NCI-H524 treated with DMSO at 0.1 percent for 48 hours (cell line): ENCODE results near the gene MBTD1.
"Not testable (repeated sequence)": the region's sequence is repeated elsewhere in the genome, so short reads cannot be mapped to it uniquely, and the experiment has no call there.

ENCODE experiments used
- DNase-seq: peaks from one replicate; lab custom pipeline; 2025; lab: John Stamatoyannopoulos, UW

The MBTD1 gene

DNA sequence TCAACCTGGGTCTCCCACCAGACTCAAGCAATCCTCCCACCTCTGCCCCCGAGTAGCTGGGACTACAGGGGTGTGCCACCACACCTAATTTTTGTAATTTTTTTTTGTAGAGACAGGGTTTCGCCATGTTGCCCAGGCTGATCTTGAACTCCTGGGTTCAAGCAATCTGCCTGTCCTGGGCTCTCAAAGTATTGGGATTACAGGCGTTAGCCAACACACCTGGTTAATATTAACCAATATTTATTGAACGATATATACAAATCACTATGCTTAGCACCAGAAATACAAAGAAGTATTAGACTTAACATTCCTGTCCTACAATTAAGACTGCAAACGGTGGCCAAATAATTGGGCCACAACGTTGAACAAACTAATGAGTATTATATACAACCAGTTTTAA, 4.2 kb downstream of the MBTD1 start:
- no peak for DNase-seq

DNA sequence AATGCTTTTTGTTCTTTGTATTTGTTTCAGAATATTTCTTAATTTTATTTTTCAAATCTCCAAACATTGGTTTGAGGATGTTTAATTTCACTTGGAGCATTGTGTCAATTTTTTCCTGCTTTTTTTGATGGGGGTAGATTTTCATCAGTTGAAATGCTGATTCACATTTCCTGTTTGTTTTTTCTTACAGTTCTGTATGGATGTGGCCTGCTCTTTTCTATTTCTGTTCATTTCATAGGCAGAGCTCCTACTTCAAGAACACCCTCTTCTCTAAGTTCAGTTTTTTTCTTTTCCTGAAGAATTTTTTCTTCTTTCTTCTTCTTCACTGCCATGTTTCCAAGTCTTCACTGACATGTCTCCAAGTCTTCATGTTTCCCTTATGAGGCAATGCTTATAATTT, 8.8 kb downstream of the MBTD1 start:
- no peak for DNase-seq

DNA sequence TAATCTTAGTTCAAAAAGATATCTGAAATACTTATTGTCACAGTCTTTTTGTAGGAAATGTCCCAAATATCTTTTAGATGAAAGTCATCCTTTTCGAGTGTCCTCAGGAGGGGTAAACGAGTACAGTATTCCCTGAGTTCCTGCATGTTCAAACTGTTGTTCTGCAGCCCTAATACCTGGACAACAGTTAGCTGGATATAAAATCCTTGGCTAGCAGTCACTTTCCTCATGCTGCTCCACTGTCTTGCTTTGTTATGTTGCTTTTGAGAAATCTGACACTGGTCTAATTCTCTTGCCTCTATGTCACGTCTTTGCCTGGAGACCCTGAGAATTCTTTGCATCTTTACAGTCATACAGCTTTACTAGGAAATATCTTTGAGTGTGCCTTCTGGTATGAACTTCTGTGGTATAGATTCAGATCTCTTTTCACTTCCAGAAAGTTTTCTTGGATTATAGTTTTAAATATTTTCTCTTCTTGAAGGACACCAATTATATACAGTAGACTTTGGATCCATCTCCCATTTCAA, 9.5 kb downstream of the MBTD1 start:
- DNase-seq = no peak

DNA sequence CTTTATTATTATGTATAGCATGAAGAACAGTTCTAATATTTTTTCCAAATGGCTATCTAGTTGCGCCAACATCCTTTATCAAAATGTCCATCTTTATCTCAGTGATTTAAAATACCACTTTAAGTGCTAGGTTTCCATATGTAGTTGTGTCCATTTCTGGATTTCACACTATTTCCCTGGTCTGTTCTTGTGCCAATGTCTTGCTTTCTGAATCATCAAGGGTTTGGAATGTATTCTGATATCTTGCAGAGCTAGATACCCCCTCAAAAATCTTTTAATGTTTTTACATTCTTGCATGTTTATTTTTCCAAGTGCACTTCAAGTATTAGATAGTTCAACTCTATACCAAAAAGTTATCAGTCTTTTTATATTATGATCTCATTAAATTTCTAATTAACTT, 14.3 kb downstream of the MBTD1 start:
- no peak for DNase-seq

DNA sequence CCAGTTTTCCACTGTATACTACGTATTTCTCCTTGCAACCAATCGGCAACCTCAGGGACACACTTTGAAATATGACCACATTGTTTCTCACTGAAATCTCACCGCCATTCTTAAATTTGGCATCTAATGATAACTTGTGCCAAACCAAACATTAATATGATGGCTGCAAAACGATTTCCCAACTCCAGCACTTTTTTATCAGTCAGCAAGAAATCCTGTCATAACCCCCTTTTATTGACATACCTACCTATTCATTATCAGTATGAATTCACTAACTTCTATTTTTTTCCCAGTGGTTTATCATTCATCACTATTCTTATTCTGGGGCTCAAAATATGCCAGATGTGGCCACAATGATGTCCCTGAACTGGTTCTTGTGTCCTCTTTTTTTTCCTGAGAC, 15.8 kb downstream of the MBTD1 start:
- no peak for DNase-seq

DNA sequence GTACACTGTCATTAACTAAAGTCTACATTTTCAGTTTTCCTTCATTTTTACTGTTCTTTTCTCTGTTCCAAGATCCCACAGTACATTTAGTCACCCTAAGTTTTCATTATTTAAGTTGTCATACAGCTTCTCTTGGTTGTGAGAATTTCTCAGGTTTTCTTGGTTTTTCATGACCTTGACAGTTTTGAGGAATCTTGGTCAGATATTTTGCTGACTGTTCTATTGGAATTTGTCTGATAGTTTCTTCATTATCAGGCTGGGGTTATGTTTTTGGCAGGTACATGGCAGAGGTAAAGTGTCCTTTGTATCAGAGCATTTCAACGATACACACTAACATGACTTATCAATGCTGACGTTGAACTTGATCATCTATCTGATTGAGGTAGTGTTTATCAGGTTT, 19.6 kb downstream of the MBTD1 start:
- DNase-seq = no peak

DNA sequence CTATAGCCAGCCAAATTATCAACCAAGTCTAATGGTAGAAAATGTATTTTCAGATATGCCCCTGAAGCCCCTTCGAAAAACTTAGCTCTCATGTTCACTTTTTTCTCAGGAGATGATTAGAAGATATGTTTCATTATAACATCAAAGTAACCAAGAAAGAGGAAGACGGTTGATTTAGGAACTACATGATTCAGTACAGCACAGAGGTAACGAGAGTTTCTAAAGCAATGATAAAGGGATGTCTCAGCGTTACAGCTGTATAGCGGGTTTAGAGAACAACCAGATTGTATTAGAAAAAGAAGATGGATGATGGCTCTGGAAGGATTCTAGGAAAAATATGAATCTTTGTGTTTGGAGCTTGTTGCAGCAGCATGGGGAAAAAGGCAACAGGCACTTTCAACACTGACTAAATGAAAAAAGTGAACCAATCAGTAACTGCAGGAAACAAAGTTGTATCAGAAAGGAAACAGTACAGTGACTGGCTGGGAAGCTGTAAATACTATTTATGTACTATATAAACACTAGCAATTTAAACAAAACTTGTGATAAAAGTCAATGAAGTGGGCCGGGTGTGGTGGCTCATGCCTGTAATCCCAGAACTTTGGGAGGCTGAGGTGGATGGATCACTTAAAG, 21.5 kb downstream of the MBTD1 start:
- no peak for DNase-seq

DNA sequence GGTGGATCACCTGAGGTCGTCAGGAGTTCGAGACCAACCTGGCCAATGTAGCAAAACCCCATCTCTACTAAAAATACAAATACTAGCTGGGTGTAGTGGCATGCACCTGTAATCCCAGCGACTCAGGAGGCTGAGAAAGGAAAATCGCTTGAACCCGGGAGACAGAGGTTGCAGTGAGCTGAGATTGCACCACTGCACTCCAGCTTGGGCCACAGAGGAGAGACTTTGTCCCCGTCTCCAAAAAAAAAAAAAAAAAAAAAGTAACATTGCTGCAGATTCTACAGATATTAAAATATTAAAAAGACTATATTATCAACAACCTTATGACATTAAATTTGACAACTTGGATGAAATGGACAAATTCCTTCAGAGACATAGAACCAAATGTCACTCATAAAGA, 25.7 kb downstream of the MBTD1 start:
- no peak for DNase-seq

DNA sequence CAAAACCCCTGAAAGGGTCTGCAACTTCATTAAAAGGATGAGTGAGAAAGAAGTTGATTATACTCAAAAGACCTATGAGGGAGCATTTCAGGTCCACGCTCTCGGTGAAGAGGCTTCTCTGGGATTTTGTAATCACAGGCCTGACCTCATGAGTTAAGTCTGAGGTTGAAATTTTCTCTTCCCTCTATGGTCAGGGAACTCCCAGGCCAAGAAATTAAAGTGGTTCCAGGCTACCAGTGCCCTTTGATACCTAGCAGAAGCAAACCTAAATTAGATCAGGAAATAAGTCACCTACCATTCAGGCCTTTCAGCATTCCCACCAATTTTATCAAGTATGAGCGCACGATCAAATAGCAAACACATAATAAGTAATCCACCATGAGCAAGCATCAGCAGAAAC, 27.9 kb downstream of the MBTD1 start:
- no peak for DNase-seq

DNA sequence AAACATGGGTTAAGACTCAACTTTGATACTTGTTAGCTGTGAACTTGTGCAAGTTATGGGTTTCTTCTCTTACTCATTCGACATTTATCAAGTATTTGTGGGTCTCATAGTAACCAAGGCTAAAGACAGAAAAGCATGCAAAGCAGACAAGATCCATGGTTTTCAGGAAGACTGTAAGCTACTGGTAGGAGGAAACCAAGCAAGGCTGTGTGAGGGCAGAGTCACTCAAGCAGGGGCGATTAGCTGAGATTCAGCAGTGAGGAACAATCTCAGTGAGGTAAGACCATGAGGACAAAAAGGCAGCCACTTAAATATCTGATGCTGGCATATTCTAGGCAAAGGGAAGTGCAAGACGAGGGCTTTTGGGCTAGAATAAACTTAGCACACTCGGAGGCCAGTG, 29.5 kb downstream of the MBTD1 start:
- no peak for DNase-seq

DNA sequence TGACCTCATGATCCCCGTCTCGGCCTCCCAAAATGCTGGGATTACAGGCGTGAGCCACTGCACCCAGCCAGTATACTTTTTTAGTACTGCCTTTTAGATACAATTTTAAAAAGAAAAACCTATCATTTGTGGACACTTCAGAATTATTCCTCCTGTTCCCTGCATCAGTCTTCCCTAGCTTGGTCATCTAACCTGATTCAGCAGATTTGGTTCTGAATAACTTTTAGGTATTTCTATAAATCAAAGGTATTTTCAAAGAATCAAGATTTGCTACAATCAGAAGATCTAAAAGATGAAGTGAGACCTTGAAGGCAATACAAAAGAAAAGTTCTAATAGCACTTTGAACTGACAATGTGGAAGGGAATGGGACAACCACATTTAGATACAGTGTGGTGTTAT, 30.0 kb downstream of the MBTD1 start:
- DNase-seq = no peak

DNA sequence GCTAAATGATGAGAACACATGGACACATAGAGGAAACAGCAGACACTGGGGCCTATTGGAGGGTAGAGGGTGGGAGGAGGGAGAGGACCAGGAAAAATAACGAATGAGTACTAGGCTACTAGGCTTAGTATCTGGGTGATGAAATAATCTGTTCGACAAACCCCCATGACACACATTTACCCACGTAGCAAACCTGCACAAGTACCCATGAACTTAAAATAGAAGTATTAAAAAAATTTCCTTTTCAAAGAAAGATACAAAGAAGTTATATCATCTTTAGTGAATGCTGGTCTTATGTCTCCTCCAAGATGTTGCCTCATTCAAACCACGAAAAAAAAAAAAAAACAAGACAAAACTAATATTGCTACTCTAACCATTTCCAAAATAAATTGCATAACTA, 31.7 kb downstream of the MBTD1 start:
- DNase-seq = no peak

DNA sequence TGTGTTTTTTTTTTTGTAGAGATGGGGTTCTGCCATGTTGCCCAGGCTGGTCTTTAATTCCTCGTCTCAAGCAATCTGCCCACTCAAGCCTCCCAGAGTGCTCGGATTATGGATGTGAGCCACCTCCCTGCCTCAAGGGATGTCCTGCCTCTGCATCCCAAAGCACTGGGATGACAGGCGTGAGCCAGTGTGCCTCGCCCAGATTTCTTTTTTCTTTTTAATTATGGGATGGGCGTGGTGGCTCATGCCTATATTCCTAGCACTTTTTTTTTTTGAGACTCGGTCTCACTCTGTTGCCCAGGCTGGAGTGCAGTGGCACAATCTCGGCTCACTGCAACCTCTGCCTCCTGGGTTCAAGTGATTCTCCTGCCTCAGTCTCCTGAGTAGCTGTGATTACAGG, 34.3 kb downstream of the MBTD1 start:
- not testable (repeated sequence) for DNase-seq

DNA sequence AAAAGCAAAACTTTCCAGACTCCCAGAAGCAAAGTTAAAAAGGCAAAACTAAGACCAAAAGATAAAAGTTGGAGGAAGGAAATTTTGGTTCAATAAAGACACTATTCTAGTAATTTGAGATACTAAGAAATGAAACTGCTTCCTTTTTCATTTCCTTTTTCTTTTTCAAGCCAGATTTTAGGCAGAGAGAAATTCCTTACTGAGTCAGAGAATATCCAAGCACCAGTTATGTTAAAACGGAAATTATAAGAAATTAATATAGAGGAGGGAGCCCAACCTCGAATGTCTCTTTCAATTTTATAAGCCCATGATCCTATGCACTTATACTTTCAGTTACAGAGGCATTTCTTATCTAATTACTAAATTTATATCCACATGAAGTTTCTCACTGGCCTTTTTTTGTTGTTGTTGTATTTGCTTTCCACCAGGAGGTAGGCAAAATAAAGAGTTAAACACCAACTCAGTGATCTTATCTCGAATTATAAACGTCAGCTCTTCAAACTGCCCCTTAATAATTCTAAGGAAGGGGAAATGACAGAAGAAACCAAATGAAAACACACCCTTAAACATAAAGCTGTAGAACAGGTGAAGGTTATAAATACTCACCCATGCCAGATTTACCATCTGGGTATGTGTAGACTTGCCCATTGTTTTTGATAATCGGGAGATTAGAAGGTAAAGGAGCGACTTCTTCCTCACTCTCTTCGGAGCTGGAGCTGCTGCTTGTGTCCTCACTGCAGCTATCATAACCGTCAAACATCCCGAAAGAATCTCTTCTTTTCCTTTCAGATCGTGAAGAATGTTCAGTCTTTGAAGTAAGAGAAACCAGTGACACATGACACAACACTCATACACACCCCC, 35.2 kb downstream of the MBTD1 start:
- DNase-seq = no peak

DNA sequence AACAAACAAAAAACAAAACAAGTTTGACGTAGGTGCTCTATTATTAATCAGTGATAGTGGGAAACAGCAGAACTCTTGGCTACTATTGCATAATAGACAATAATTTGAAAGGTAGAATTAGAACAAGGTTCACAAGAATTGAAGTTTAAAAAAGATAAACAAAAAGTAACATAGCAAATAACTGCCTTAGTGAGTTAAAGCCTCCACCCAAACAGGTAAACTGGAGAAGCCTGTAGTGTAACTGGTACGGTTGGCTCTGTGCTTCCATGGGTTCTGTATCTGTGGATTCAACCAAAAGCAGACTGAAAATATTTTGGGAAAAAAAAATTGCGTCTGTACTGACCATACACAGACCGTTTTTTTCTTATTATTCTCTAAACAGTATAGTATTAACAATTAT, 38.5 kb downstream of the MBTD1 start:
- no peak for DNase-seq

DNA sequence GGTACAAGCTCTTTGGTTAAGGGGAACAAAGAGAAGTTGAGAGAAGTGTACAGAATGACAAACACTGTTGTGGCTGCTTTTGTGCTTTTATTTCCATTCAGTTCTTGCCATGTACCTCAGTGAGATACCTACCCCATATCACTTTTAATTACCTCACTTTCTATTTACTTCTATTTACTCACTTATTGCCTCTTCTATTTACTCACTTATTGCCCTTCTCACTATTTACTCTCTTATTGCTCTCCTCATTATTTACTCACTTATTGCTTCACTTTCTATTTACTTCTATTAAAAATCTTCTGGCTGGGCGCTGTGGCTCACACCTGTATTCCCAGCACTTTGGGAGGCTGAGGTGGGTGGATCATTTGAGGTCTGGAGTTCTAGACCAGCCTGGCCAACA, 41.9 kb downstream of the MBTD1 start:
- DNase-seq = no peak

DNA sequence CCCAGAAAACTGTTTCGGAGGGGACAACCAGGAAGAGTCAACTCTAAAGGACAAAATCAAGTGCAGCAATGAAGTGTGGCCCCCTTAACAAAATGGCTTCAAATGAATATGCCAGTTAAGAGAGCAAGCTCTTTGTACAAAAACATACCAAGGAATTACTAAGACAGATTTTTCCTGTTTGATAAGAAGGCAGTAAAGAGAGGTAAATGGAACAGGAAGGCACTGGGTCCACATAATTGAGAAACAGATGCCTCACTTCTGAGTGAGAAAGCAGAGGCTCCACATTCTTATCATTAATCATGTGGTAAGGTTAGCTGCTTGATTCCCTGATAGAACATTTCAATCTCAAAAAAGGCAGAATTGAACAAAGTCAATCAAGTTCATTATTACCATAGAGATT, 44.9 kb downstream of the MBTD1 start:
- no peak for DNase-seq

DNA sequence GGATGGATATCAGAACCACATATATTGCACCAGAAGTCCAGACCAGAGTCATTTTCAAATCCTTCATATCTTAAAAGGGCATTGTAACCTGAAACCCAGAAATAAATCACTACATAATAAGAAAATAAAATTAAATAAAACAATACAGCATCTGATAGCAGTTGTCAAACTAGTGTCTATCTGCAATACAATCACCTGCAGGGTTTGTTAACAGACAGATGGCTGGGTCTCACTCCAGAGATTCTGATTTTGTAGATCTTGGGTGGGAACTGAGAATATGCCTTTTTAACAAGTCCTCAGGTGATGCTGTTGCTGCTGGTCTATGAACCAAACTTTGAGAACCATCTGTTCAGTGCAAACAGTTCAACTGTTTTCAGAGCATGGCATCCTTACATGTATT, 56.0 kb downstream of the MBTD1 start:
- no peak for DNase-seq

DNA sequence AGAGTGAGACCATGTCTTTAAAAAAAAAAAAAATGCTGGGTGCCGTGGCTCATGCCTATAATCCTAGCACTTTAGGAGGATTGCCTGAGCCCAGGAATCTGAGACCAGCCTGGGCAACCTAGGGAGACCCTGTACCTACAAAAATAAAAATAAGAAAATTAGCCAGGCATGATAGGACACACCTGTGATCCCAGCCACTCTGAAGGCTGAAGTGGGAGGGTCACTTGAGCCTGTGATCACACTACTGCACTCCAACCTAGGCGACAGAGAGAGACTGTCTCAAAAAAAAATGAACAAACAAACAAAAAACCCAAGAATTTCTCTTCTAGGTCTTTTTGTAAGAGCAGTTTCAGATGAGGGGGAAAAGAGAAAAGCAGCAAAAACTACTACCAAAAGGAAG, 59.0 kb downstream of the MBTD1 start:
- DNase-seq = no peak

DNA sequence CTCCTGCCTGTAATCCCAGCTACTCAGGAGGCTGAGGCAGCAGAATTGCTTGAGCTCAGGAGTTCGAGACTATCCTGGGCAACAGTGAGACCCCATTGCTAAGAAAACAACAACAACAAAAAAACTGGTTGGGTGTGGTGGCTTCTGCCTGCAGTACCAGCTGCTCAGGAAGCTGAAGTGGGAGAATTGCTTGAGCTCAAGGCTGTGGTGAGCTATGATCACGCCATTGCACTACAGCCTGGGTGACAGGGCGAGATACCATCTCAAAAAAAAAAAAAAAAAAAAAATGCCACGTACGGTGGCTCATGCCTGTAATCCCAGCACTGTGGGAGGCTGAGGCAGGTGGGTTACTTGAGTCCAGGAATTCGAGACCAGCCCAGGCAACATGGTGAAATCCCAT, 59.6 kb downstream of the MBTD1 start:
- no peak for DNase-seq

DNA sequence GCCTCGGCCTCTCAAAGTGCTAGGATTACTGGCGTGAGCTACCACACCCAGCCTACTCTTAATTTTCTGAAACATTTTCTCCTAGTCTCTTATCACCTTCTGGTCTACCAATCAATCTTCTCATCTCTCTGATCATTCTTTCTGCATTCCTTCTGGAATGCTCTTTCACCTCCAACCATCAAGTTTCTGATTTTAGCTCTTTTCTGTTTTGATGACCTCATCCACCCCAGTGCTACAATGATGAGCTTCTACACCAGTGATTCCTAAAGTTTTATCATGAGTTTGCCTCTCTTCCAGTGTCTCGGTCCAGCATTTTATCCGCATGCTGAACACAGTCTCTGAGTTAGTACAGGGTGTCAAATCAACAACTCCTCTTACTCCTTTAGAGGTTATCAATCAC, 62.1 kb downstream of the MBTD1 start:
- no peak for DNase-seq

DNA sequence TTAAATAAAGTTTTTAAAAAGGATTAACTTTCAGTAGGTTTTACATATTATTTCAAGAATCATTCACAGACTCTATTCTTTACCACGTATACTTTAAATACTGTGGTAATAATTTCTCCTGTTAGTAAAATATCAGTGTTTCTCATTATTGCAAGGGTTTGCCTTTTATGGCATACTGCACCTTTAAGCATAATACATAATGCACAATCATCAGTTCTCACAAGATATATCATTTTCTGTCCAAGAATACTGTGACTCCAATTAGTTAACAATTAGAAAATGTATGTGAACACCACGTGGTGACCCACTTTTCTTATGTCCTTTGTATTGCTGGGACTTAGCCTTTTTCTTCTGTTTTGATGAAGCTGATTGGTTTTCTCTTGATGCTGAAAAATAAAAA, 68.0 kb downstream of the MBTD1 start:
- DNase-seq = no peak

DNA sequence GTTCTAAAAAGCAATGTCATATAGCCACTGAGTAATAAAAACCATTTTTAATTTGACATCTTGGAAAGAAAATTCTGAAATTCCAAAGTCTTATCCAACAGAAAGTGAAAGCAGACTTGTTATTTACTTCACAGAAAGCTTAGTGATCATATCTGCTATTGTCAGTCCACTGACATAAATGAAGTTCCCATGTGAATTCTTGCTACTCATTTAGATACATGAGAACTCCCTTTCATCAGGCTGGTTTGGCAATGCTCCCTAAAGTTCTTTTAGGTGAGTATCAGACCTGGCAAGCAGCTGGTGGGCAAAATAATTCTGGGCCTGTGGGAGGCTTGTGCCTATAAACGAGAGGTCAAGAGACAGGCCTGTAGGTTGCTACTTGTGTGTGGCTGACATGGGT, 70.2 kb downstream of the MBTD1 start:
- no peak for DNase-seq

DNA sequence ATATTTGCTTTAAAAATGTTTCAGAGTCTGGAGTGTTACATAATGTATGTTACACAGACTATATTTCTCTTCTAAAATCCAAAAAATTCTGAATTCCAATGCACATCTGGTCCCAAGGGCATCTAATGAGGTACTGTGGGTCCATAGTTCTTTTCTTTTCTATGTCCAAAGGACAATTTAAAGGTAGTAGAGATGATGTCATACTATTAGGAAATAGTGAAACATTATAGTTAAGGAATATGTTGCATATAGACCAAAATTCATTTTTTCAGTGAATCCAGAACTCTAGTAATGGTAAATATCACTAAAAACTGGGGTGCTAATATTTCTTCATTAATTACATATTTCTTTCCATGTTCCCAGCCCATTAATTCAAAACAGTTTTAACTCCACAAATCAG, 70.7 kb downstream of the MBTD1 start:
- DNase-seq = no peak
